Erythroblast (primary cell): ENCODE results near the gene ZMYND11.

Experiments
- GATA1 ChIP-seq: IDR thresholded peaks from 2 replicates; pipeline ENCODE4 v1.6.1; 2011; ENCODE audit warnings: low read depth, mild to moderate bottlenecking, control low read depth, low read length, moderate library complexity
- POLR2A ChIP-seq: IDR thresholded peaks from 2 replicates; pipeline ENCODE4 v1.6.1; 2011; ENCODE audit warnings: mild to moderate bottlenecking, low read length

DNA sequence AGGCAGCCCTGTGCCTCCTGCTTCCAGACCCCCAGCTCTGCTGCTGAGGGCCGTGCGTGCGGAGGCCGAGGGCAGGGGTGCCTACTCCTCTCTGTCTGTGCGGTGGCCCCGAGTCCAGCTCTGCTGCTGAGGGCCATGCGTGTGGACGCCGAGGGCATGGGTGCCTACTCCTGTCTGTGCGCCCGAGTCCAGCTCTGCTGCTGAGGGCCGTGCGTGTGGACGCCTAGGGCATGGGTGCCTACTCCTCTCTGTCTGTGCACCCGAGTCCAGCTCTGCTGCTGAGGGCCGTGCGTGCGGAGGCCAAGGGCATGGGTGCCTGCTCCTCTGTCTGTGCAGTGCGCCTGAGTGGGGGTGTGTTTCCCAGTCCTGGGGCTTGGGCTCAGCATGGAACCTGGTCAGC lies 142.7 kb downstream of the ZMYND11 start:
- TF ChIP-seq POLR2A, result no peak
- no peak for TF ChIP-seq GATA1
